ENCODE results near the gene NRBF2.

The NRBF2 gene

GRCh38 chr10:63164166-63164623 is 31.1 kb downstream of the NRBF2 start:
- no peak for DNase-seq (ENCODE audit: low read depth)

GRCh38 chr10:63165249-63165648 is 32.1 kb downstream of the NRBF2 start:
- DNase-seq (ENCODE audit: low read depth), result no peak

- peak; percentile 66 for DNase-seq (ENCODE audit: low read depth)
Observed at GRCh38 chr10:63166742-63167258, 33.7 kb downstream of the NRBF2 start.

GRCh38 chr10:63168821-63169462 is 35.8 kb downstream of the NRBF2 start:
- DNase-seq (ENCODE audit: low read depth), result no peak

GRCh38 chr10:63169624-63170023 is 36.5 kb downstream of the NRBF2 start:
- no peak for DNase-seq (ENCODE audit: low read depth)

GRCh38 chr10:63171255-63171855 is 38.2 kb downstream of the NRBF2 start:
- no peak for DNase-seq (ENCODE audit: low read depth)

GRCh38 chr10:63171926-63172325 is 38.8 kb downstream of the NRBF2 start:
- no peak for DNase-seq (ENCODE audit: low read depth)

- DNase-seq (ENCODE audit: low read depth), result no peak
Observed at GRCh38 chr10:63173468-63174232, 40.5 kb downstream of the NRBF2 start.

GRCh38 chr10:63175534-63175933 is 42.4 kb downstream of the NRBF2 start:
- no peak for DNase-seq (ENCODE audit: low read depth)

GRCh38 chr10:63192826-63193225 is 59.7 kb downstream of the NRBF2 start:
- no peak for DNase-seq (ENCODE audit: low read depth)

GRCh38 chr10:63197344-63198092 is 64.4 kb downstream of the NRBF2 start:
- DNase-seq (ENCODE audit: low read depth), result peak; percentile 87

GRCh38 chr10:63199716-63200115 is 66.6 kb downstream of the NRBF2 start:
- no peak for DNase-seq (ENCODE audit: low read depth)

GRCh38 chr10:63200431-63200830 is 67.3 kb downstream of the NRBF2 start:
- no peak for DNase-seq (ENCODE audit: low read depth)

GRCh38 chr10:63201118-63201517 is 68.0 kb downstream of the NRBF2 start:
- no peak for DNase-seq (ENCODE audit: low read depth)
